Ovary (tissue), 3 donors: ENCODE data around the gene MMAB.

Experiments used
- CTCF ChIP-seq, 3 donors: fragments of 450-650 bp in 2 of 3; fragments of 200-600 bp in 1 of 3; IDR thresholded peaks; one replicate each; pipeline versions ENCODE4 v1.5.1 to v1.8.0; 2016 to 2022; ENCODE audit warnings: antibody characterized with exemption in 3 of 3, mild to moderate bottlenecking in 1 of 3
- EP300 ChIP-seq: sonication (generic); formaldehyde crosslinking; IDR thresholded peaks from one replicate; pipeline ENCODE4 v1.6.1; 2017; ENCODE audit warnings: antibody characterized with exemption
- donor health status: DM: no; HTN: no; CAD: no.

- no peak for TF ChIP-seq EP300
- TF ChIP-seq CTCF (IDR thresholded peaks at IDR 0.05) = no peak
These were observed 15.5 kb downstream of the MMAB start for GRCh38 chr12:109557805-109558204.
